OCI-LY7 (cell line): ENCODE data around the gene SLC39A8. TPM values are rescaled to one million over a fixed set of nuclear protein-coding genes. Genes with fewer than 3 reads are reported as not detected.

Source experiments
- BruUV-seq: library from RNA; stranded (reverse); fragments of 400-500 nt; replicated peaks from 2 replicates; lab custom pipeline; 2021; lab: Mats Ljungman, UMichigan
- CTCF ChIA-PET: fragments of 300-600 bp; sonication (Branson Sonifier 250); formaldehyde crosslinking; loops from one replicate; lab custom pipeline; 2022; ENCODE audit warnings: antibody characterized with exemption; ENCODE audit not compliant: unreplicated experiment; lab: Charles Lee
- POLR2A ChIA-PET: fragments of 300-600 bp; sonication (Branson Sonifier 250); formaldehyde crosslinking; loops from one replicate; lab custom pipeline; 2022; ENCODE audit warnings: antibody characterized with exemption; lab: Charles Lee
- DNase-seq: peaks from one replicate; pipeline ENCODE4 v3.0.0-alpha.2; 2015; ENCODE audit warnings: low spot score
- H2AFZ ChIP-seq: fragments of 200-600 bp; sonication (generic), shearing (Covaris generic); 2 replicates; pipeline ENCODE4 v1.6.1; 2014; ENCODE audit warnings: mild to moderate bottlenecking, antibody characterized with exemption, low read length, moderate library complexity
- H3K27ac ChIP-seq: fragments of 200-600 bp; sonication (generic); 2 replicates; pipeline ENCODE4 v1.5.1; 2014; ENCODE audit warnings: mixed run types, low read depth, mild to moderate bottlenecking, moderate library complexity, low read length, inconsistent platforms; ENCODE audit not compliant: poor library complexity, severe bottlenecking
- H3K36me3 ChIP-seq: fragments of 200-600 bp; sonication (generic); 2 replicates; pipeline ENCODE4 v1.6.1; 2014; ENCODE audit warnings: mild to moderate bottlenecking, antibody characterized with exemption, low read length, moderate library complexity, mixed read lengths; ENCODE audit not compliant: insufficient read depth
- H3K4me1 ChIP-seq: fragments of 200-600 bp; sonication (generic); 2 replicates; pipeline ENCODE4 v1.5.1; 2014; ENCODE audit warnings: mild to moderate bottlenecking, low read length; ENCODE audit not compliant: insufficient read depth, poor library complexity, severe bottlenecking
- H3K4me2 ChIP-seq: fragments of 200-600 bp; sonication (generic); 2 replicates; pipeline ENCODE4 v1.6.1; 2014; ENCODE audit warnings: mild to moderate bottlenecking, low read length
- H3K4me3 ChIP-seq: fragments of 200-600 bp; sonication (generic); 2 replicates; pipeline ENCODE4 v1.5.1; 2014; ENCODE audit warnings: mild to moderate bottlenecking, low read depth, low read length; ENCODE audit not compliant: poor library complexity, severe bottlenecking
- H3K79me2 ChIP-seq: fragments of 200-600 bp; sonication (generic); 2 replicates; pipeline ENCODE4 v1.6.1; 2016; ENCODE audit warnings: low read depth, mild to moderate bottlenecking, low read length, moderate library complexity, mixed read lengths; ENCODE audit not compliant: insufficient read depth
- H3K9me2 ChIP-seq: fragments of 200-600 bp; sonication (generic); 2 replicates; pipeline ENCODE4 v1.6.1; 2016; ENCODE audit warnings: mild to moderate bottlenecking, low read length, mixed read lengths; ENCODE audit not compliant: insufficient read depth
- H3K9me3 ChIP-seq: fragments of 200-600 bp; sonication (generic); 2 replicates; pipeline ENCODE4 v1.6.1; 2014; ENCODE audit warnings: mild to moderate bottlenecking, mixed run types, low read length, mixed read lengths
- H4K20me1 ChIP-seq: fragments of 200-600 bp; sonication (generic); 2 replicates; pipeline ENCODE4 v1.6.1; 2014; ENCODE audit warnings: mild to moderate bottlenecking, antibody characterized with exemption, low read length, moderate library complexity, mixed read lengths; ENCODE audit not compliant: insufficient read depth
- CTCF ChIP-seq: fragments of 200-600 bp; sonication (generic); conservative IDR thresholded peaks from 2 replicates; pipeline ENCODE4 v1.5.1; 2014; ENCODE audit warnings: mild to moderate bottlenecking, antibody characterized with exemption, low read length, moderate library complexity, mixed read lengths
- EZH2phosphoT487 ChIP-seq: fragments of 200-600 bp; sonication (generic); IDR thresholded peaks from 2 replicates; pipeline ENCODE4 v1.6.1; 2018; ENCODE audit warnings: low read depth, borderline replicate concordance, mild to moderate bottlenecking, mixed run types, antibody characterized with exemption, low read length, moderate library complexity, mixed read lengths
- intact Hi-C: fragments of 100-400 bp; cut with micrococcal nuclease; formaldehyde crosslinking; loops from one replicate; pipeline ENCODE4 v1.10.0; 2022; ENCODE audit not compliant: unreplicated experiment
- total RNA-seq, 2 experiments: library from RNA; depleted of rRNA in 1 of 2; stranded (reverse); fragments of >200 nt in 1 of 2; shearing (Covaris generic) in 1 of 2; gene quantifications; 2 replicates each; pipeline ENCODE4 v1.2.3, GENCODE V29; 2014 to 2022

Gene SLC39A8
- total RNA-seq, 2 experiments from 2014 or later: 35.4 to 57.0 TPM

GRCh38 chr4:102312417-102312816 is 32.9 kb downstream of the SLC39A8 start:
- H3K27ac ChIP-seq: no peak overlapping the region
- H3K4me2 ChIP-seq: no peak overlapping the region
- H2AFZ ChIP-seq: no peak overlapping the region
- no peak overlapping the region for H3K4me3 ChIP-seq
- no peaks in the 10 kb centered on the region for H3K9me2 ChIP-seq
- TF ChIP-seq CTCF (no peak), EZH2phosphoT487 (no peak)
- H3K4me1 ChIP-seq: peaks cover 26% of the 10 kb centered on the region
- H3K9me3 ChIP-seq: no peaks in the 10 kb centered on the region
- no TSS peak for BruUV-seq
- intact Hi-C loops: no loop called here
- peaks cover 19% of the 10 kb centered on the region for H3K36me3 ChIP-seq
- H4K20me1 ChIP-seq: no peaks in the 10 kb centered on the region
- peaks cover 12% of the 10 kb centered on the region; the same call in 1 of the 2 replicates for H3K79me2 ChIP-seq
- ChIA-PET CTCF (no interaction called here), POLR2A (no interaction called here)
- DNase-seq: no peak

GRCh38 chr4:102311912-102312311 is 33.4 kb downstream of the SLC39A8 start:
- no peak overlapping the region for H3K4me2 ChIP-seq
- no peak overlapping the region for H2AFZ ChIP-seq
- POLR2A ChIA-PET: interaction anchor here (0.9 kb wide), 1 partner anchor 33 kb away, joined by 3 read pairs; the partner anchor contains the start of gene SLC39A8
- DNase-seq: no peak
- no peak overlapping the region for H3K4me3 ChIP-seq
- intact Hi-C loops: no loop called here
- no peaks in the 10 kb centered on the region for H3K9me3 ChIP-seq
- no peak overlapping the region for H3K27ac ChIP-seq
- no TSS peak for BruUV-seq
- CTCF ChIA-PET: no interaction called here
- peaks cover 19% of the 10 kb centered on the region for H3K36me3 ChIP-seq
- H3K79me2 ChIP-seq: peaks cover 12% of the 10 kb centered on the region; the same call in 1 of the 2 replicates
- H4K20me1 ChIP-seq: no peaks in the 10 kb centered on the region
- H3K9me2 ChIP-seq: no peaks in the 10 kb centered on the region
- TF ChIP-seq EZH2phosphoT487: no peak
- no peak for TF ChIP-seq CTCF
- peaks cover 28% of the 10 kb centered on the region for H3K4me1 ChIP-seq

GRCh38 chr4:102311407-102311806 is 33.9 kb downstream of the SLC39A8 start:
- no peak overlapping the region for H3K27ac ChIP-seq
- no peak for DNase-seq
- TF ChIP-seq CTCF: no peak
- no peak for TF ChIP-seq EZH2phosphoT487
- H3K4me2 ChIP-seq: no peak overlapping the region
- H3K9me2 ChIP-seq: no peaks in the 10 kb centered on the region
- peaks cover 23% of the 10 kb centered on the region for H3K4me1 ChIP-seq
- intact Hi-C loops: no loop called here
- no peak overlapping the region for H3K4me3 ChIP-seq
- no peaks in the 10 kb centered on the region for H4K20me1 ChIP-seq
- ChIA-PET CTCF (no interaction called here), POLR2A (interaction anchor here (0.9 kb wide), 1 partner anchor 34 kb away, joined by 3 read pairs; the partner anchor contains the start of gene SLC39A8)
- no peaks in the 10 kb centered on the region for H3K9me3 ChIP-seq
- BruUV-seq: no TSS peak
- H2AFZ ChIP-seq: no peak overlapping the region
- peaks cover 12% of the 10 kb centered on the region; the same call in 1 of the 2 replicates for H3K79me2 ChIP-seq
- H3K36me3 ChIP-seq: peaks cover 22% of the 10 kb centered on the region
